Chondrocyte (in vitro differentiated cells): ENCODE measurements around the gene CTNNA1. TPM values are rescaled to one million over a fixed set of nuclear protein-coding genes. Genes with fewer than 3 reads are reported as not detected.

Source experiments
- DNase-seq: peaks from one replicate; pipeline ENCODE4 v3.0.0; 2021; ENCODE audit warnings: mixed read lengths, low spot score
- H3K27ac Mint-ChIP-seq: one replicate; pipeline ENCODE4 v1.8.0; 2021; ENCODE audit warnings: mild to moderate bottlenecking, moderate library complexity, mixed read lengths; ENCODE audit not compliant: unreplicated experiment
- H3K27me3 Mint-ChIP-seq: 2 replicates; pipeline ENCODE4 v1.8.0; 2021; ENCODE audit warnings: low read depth, mixed read lengths
- H3K36me3 Mint-ChIP-seq: 2 replicates; pipeline ENCODE4 v1.8.0; 2021; ENCODE audit warnings: low read depth, mixed read lengths
- H3K4me1 Mint-ChIP-seq: 2 replicates; pipeline ENCODE4 v1.8.0; 2021; ENCODE audit warnings: low read depth, mild to moderate bottlenecking, mixed read lengths
- H3K4me3 Mint-ChIP-seq: one replicate; pipeline ENCODE4 v1.8.0; 2021; ENCODE audit warnings: mild to moderate bottlenecking, moderate library complexity, mixed read lengths; ENCODE audit not compliant: unreplicated experiment
- H3K9me3 Mint-ChIP-seq: 2 replicates; pipeline ENCODE4 v1.8.0; 2021; ENCODE audit warnings: low read depth, mixed read lengths
- CTCF ChIP-seq: fragments of 200-600 bp; sonication (generic); IDR thresholded peaks from 2 replicates; pipeline ENCODE4 v1.5.0; 2021; ENCODE audit warnings: antibody characterized with exemption, mild to moderate bottlenecking, moderate library complexity
- total RNA-seq: library from RNA; stranded (reverse); gene quantifications from 3 replicates; pipeline ENCODE4 v1.2.1, GENCODE V29; 2021

Gene CTNNA1
- total RNA-seq, 1 donor from 2014 or later = 397 TPM

- H3K9me3 Mint-ChIP-seq = no peaks in the 10 kb centered on the region
- no peak overlapping the region for H3K4me3 Mint-ChIP-seq
- no peak for DNase-seq
- TF ChIP-seq CTCF = no peak
- peaks cover 53% of the 10 kb centered on the region for H3K4me1 Mint-ChIP-seq
- H3K36me3 Mint-ChIP-seq = peaks cover 4% of the 10 kb centered on the region
- H3K27ac Mint-ChIP-seq = no peak overlapping the region
- no peaks in the 10 kb centered on the region for H3K27me3 Mint-ChIP-seq
Measured at GRCh38 chr5:138972836-138973235, 219.6 kb downstream of the CTNNA1 start.

- peak overlapping the region; percentile 93 for H3K27ac Mint-ChIP-seq
- H3K4me1 Mint-ChIP-seq = peaks cover 55% of the 10 kb centered on the region
- no peaks in the 10 kb centered on the region for H3K36me3 Mint-ChIP-seq
- no peak for DNase-seq
- no peaks in the 10 kb centered on the region for H3K9me3 Mint-ChIP-seq
- no peak for TF ChIP-seq CTCF
- no peak overlapping the region for H3K4me3 Mint-ChIP-seq
- no peaks in the 10 kb centered on the region for H3K27me3 Mint-ChIP-seq
Measured at GRCh38 chr5:138974227-138975063, 221.2 kb downstream of the CTNNA1 start.

- Mint-ChIP-seq H3K36me3 (no peaks in the 10 kb centered on the region), H3K27me3 (no peaks in the 10 kb centered on the region), H3K27ac (peak overlapping the region; percentile 93), H3K4me3 (no peak overlapping the region), H3K9me3 (no peaks in the 10 kb centered on the region), H3K4me1 (peaks cover 51% of the 10 kb centered on the region)
- DNase-seq = no peak
- TF ChIP-seq CTCF = no peak
Measured at GRCh38 chr5:138975098-138975847, 222.0 kb downstream of the CTNNA1 start.

GRCh38 chr5:138978080-138978479, 224.9 kb downstream of the CTNNA1 start:
- H3K27ac Mint-ChIP-seq = peak overlapping the region; percentile 39
- DNase-seq = no peak
- no peak for TF ChIP-seq CTCF
- no peaks in the 10 kb centered on the region for H3K27me3 Mint-ChIP-seq
- no peaks in the 10 kb centered on the region for H3K36me3 Mint-ChIP-seq
- H3K4me1 Mint-ChIP-seq = peaks cover 58% of the 10 kb centered on the region
- H3K9me3 Mint-ChIP-seq = no peaks in the 10 kb centered on the region
- H3K4me3 Mint-ChIP-seq = no peak overlapping the region

- Mint-ChIP-seq H3K4me1 (peaks cover 57% of the 10 kb centered on the region), H3K36me3 (peaks cover under 1% of the 10 kb centered on the region), H3K27ac (peak overlapping the region; percentile 39), H3K9me3 (no peaks in the 10 kb centered on the region), H3K27me3 (no peaks in the 10 kb centered on the region), H3K4me3 (no peak overlapping the region)
- no peak for TF ChIP-seq CTCF
- no peak for DNase-seq
Measured at GRCh38 chr5:138978581-138978980, 225.4 kb downstream of the CTNNA1 start.
